ENCODE data around the gene TSPAN1. TPM values are rescaled to one million over a fixed set of nuclear protein-coding genes. Genes with fewer than 3 reads are reported as not detected.

TSPAN1 gene
- total RNA-seq, 1 donor from 2014 or later: 68.9 TPM

DNA sequence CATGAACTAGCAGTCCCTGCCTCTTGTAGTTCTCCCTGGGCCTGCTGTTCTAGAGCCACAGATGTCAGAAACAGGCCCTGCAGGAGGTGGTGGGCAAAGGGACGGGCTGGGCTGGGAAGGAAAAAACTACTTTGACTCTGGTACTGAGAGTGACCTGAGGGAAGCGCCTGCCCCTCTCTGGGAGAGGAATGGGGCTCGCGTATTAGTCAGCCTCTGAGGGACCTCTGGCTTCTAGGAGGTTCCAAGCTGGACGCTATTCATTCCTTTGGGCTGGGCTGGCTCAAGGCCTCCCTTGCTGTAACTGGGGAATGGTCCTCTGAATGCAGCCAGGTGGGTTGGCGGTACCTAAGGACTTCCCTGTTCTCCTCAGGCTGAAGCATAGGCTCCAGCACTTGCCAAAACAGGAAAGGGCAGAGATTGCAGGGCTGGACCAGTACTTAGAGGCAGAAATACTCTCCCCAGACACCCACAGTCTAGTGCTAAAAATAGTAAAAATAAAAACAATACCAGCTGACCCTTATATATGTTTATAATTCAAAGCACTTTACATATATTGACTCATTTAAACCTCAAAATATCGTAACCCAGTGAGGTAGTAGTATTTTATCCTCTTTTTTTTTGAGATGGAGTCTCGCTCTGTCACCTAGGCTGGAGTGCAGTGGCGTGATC is 16.3 kb downstream of the TSPAN1 start:
- H3K4me1 ChIP-seq: peaks cover 15% of the 10 kb centered on the region
- intact Hi-C loops (cut with DNase I): no loop called here
- peaks cover 81% of the 10 kb centered on the region for H3K36me3 ChIP-seq
- peak overlapping the region; percentile 11 for H3K27ac ChIP-seq
- no peaks in the 10 kb centered on the region for H3K27me3 ChIP-seq (ENCODE audit: low read depth)
- TF ChIP-seq, protein P1, sequence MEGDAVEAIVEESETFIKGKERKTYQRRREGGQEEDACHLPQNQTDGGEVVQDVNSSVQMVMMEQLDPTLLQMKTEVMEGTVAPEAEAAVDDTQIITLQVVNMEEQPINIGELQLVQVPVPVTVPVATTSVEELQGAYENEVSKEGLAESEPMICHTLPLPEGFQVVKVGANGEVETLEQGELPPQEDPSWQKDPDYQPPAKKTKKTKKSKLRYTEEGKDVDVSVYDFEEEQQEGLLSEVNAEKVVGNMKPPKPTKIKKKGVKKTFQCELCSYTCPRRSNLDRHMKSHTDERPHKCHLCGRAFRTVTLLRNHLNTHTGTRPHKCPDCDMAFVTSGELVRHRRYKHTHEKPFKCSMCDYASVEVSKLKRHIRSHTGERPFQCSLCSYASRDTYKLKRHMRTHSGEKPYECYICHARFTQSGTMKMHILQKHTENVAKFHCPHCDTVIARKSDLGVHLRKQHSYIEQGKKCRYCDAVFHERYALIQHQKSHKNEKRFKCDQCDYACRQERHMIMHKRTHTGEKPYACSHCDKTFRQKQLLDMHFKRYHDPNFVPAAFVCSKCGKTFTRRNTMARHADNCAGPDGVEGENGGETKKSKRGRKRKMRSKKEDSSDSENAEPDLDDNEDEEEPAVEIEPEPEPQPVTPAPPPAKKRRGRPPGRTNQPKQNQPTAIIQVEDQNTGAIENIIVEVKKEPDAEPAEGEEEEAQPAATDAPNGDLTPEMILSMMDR (IDR thresholded peaks at IDR 0.05): no peak
- ATAC-seq (no peak), DNase-seq (no peak)
- H3K9me3 ChIP-seq: no peaks in the 10 kb centered on the region
- H3K4me3 ChIP-seq: no peak overlapping the region

DNA sequence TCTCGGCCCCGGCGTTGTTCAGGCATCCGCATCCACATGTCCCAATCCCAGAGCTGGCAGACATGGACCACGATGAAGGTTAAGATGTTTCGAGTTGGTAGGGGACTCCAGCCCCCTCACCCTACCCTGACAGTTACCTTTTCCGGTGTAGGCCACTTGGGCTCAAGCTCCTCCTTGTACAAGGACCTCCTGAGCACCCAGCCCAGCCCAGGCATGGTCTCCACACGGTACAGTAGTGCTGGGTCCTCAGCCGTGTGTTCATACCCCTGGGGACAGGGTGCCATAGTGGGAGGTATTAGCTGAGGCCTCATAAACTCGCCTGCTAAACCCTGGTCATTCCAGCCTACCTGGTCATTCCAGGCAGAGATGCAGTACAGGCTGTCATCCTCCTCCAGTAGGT is 17.3 kb downstream of the TSPAN1 start:
- no peak overlapping the region for H3K4me3 ChIP-seq
- H3K27me3 ChIP-seq (ENCODE audit: low read depth): no peaks in the 10 kb centered on the region
- no peaks in the 10 kb centered on the region for H3K9me3 ChIP-seq
- DNase-seq (no peak), ATAC-seq (no peak)
- no peak overlapping the region for H3K27ac ChIP-seq
- TF ChIP-seq, protein P1 (IDR thresholded peaks at IDR 0.05): no peak
- intact Hi-C loops (cut with DNase I): no loop called here
- peaks cover 86% of the 10 kb centered on the region for H3K36me3 ChIP-seq
- peaks cover 16% of the 10 kb centered on the region for H3K4me1 ChIP-seq

DNA sequence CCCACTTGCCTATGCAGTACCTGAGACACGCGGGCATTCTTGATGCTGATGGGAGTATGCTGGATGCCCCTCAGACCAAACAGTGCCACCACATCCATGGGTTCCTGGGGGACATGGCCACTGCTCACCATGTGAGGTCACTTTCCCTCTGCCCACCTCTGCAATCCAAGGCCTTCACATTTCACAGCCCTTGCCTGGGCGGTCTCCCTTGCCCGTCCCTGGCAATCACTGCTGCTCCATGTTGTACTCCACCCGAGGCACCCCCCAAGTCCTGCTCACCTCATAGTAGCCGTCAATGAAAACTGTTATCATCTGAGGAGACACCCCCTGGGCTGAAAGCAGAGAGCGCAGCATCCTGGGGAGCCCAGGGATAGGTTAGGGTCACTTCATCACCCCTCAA is 18.4 kb downstream of the TSPAN1 start:
- Histone ChIP-seq H3K27me3 (ENCODE audit: low read depth) (no peaks in the 10 kb centered on the region), H3K9me3 (no peaks in the 10 kb centered on the region), H3K4me3 (no peak overlapping the region), H3K4me1 (peaks cover 16% of the 10 kb centered on the region), H3K27ac (no peak overlapping the region), H3K36me3 (peaks cover 78% of the 10 kb centered on the region)
- intact Hi-C loops (cut with DNase I): no loop called here
- TF ChIP-seq, protein P1 (IDR thresholded peaks at IDR 0.05): no peak
- DNase-seq (no peak), ATAC-seq (no peak)

GRCh38 chr1:46193984-46194570 is 19.2 kb downstream of the TSPAN1 start:
- intact Hi-C loops (cut with DNase I): no loop called here
- TF ChIP-seq, protein P1 (IDR thresholded peaks at IDR 0.05): no peak
- ATAC-seq (no peak), DNase-seq (no peak)
- H3K27me3 ChIP-seq (ENCODE audit: low read depth): no peaks in the 10 kb centered on the region
- H3K4me3 ChIP-seq: no peak overlapping the region
- H3K4me1 ChIP-seq: peaks cover 19% of the 10 kb centered on the region
- H3K9me3 ChIP-seq: no peaks in the 10 kb centered on the region
- H3K36me3 ChIP-seq: peaks cover 73% of the 10 kb centered on the region
- no peak overlapping the region for H3K27ac ChIP-seq

GRCh38 chr1:46194641-46195193 is 19.8 kb downstream of the TSPAN1 start:
- DNase-seq: no peak
- H3K27ac ChIP-seq: no peak overlapping the region
- peaks cover 21% of the 10 kb centered on the region for H3K4me1 ChIP-seq

More at GRCh38 chr1:46194641-46195193, 19.8 kb downstream of the TSPAN1 start:
- TF ChIP-seq, protein P1 (IDR thresholded peaks at IDR 0.05): no peak
- no peak for ATAC-seq
- intact Hi-C loops (cut with DNase I): no loop called here
- Histone ChIP-seq H3K4me3 (no peak overlapping the region), H3K9me3 (no peaks in the 10 kb centered on the region), H3K36me3 (peaks cover 66% of the 10 kb centered on the region), H3K27me3 (ENCODE audit: low read depth) (no peaks in the 10 kb centered on the region)

Data from lower lobe of right lung (tissue), 2 donors.